Fibroblast of upper back skin (primary cell): ENCODE results near the gene ALG14.
A peak's percentile ranks its signal among the peaks of the same experiment; 100 is the strongest.
"Not testable (repeated sequence)": the region's sequence is repeated elsewhere in the genome, so short reads cannot be mapped to it uniquely, and the experiment has no call there.

Experiments
- DNase-seq: peaks from one replicate; pipeline ENCODE4 v3.0.0-alpha.2; 2013

Gene ALG14

DNA sequence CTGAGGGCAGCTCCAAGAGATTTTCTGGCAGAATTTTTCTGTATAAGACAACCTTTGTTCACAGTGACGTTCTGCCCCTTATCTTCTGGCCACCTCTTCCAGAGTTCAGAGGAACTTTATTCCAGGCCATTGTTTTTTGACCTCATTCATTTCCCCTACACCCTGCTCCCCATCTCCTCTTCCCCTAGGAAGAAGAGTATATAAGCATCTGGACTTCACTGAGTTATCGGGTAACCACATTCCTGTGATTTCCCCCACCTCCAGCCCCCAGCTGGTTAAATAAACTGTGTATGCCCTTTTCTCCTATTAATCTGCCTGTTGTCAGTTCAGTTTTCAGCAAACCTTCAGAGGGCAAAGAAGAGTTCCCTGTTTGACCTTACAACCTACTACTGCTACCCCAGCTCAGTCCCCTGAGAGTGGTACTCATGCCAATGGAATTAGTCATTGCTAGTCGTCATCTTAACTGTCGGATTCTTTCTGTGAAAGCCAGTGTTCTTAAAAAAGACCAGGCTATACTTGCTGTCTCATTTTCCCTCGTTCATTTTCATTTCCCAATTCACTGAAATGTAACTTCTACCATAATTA lies 14.3 kb upstream of the ALG14 start:
- DNase-seq, result peak; percentile 96

DNA sequence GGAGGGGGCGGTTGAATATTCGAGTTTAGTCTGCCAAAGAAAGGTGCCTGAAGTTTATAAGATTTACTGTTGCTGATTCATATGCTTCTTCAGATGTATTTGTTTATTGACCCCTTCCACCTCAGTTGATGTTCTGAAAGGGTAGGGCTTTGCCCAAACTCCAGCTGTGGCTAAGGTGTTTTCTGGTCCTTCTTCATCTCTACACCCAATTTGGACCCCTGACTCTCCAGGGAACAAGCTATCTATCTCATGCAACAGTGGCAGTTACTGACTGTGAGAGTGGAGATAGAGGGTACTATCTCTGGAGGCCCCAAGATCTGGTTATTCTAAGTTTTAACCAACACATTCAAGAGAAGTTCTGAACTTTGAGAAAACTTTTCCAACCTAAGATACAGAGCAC lies 12.6 kb upstream of the ALG14 start:
- no peak for DNase-seq

DNA sequence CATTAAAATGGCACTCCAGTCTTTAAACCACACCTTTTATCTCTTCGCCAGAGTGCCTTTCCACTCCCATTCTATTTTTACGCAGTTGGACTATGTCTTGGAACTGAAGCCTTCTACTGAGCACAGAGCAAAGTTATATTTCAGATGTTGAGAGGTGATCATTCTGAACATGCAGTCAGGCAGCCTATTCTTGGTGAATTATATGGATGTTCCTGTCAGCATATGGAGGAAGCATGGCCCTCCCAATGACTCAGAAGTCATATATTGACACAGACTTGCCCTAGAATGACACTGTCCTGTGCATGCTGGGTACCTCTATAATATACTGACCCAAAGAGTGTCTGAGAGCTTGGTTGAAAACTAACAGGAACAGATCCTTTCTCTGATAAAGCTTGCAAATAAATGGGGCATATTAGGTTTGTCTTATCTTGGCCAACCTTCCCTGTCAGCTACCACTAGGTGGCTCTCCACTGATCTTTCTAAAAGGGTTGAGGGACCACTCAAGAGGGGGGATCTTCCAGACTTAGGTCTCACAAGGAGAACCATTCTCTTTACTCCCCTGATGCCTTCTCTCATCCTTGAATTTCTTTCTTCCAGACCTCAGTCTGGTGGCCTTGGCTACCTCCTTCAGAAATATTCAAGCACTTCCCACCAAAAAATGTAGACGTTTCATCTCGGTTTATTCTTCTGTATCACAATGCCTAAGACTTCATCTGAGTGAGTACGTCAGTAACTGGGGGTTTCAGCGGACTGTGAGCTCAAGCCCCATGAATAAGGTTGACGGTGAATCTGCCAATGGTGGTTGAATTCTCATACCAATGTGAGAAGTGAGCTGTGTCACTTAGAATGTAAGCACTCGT lies 11.8 kb upstream of the ALG14 start:
- DNase-seq, result peak; percentile 23

DNA sequence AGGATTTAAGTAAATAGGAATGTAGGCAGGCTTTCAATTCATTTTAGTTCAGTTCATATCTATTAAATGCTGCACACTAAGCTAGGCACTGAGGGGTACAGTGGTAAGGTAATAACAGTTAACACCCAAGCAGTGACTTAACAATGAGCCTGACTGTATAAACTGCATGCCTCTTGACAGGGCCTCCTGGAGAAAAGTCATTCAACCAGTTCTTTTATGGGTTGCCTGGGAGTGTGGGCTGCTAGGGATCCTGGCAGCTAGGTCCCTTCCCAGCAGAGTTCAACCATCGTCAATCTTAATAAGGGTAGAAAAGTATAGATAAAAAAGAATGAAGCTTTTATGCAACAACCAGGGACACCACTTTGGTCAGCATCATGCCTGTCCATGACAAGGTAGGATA lies 8.1 kb upstream of the ALG14 start:
- no peak for DNase-seq

DNA sequence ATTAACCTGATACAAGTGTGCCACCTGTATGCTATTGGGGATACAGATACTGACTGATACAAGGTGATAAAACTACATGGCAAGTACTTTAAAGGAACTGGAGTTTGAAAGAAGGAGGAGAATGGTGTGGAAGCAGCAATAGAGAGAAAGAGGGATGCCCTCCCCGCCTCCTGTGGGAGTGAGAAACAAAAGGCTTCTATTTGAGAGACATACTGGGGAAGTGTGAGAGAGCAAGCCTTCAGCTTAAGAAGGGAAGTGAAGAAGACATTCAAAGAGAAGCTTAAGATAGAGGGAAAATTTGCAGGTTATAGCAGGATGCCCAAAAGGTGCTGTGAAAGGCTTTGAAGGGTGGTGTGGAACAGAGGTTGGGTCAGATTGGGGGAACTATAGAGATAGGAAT lies 7.7 kb upstream of the ALG14 start:
- DNase-seq, result no peak

DNA sequence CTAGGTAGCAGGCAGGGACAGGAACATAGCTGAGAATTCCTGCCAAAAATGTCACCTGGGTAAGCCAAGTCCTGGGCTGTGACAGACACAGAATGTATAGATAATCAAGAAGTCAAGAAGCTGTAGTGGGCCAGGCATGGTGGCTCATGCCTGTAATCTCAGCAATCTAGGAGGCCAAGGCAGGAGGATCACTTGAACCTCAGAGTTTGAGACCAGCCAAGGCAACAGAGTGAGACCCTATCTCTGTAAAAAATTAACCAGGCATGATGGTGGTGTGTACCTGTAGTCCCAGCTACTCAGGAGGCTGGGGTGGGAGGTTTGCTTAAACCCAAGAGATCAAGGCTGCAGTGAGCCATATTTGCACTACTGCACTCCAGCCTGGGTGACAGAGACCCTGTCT lies 3.3 kb upstream of the ALG14 start:
- DNase-seq, result no peak

DNA sequence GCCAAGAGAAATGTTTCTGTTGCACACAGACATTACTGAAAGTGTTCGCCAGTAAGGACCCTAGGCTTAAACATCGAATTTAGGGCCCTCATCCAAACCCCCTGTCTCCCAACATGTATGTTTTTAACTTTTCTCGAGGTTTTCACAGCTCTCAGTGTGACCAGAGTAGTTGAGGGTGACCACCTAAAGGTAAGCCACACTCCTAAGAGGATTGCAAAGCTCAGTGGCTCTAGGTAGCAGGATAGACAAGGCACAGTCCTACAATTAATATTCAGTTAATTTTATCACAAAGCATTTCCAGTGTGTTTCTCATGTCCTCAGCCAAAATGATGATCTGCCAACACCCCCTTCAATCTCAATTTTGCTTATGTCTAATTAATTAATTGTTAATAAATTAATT lies 695 bp upstream of the ALG14 start:
- DNase-seq, result no peak

DNA sequence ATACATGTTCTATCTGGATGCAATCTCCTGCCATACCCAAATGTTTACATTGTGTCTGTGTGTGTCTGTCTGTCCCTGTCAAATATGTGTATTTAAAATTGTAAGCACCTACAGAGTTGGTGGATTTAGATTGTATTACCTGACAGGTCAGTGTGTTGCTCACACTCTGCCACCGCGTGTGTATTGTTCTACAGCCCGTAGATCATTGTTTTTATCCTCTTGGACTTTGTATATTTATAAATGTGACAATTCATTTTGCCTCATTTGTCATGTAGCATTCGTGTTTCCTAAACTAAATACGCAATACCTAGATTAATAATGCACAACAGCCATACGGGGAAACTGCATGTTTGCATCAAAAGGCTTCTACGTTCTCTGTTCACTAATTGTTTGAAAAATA lies 634 bp downstream of the ALG14 start:
- DNase-seq, result no peak

DNA sequence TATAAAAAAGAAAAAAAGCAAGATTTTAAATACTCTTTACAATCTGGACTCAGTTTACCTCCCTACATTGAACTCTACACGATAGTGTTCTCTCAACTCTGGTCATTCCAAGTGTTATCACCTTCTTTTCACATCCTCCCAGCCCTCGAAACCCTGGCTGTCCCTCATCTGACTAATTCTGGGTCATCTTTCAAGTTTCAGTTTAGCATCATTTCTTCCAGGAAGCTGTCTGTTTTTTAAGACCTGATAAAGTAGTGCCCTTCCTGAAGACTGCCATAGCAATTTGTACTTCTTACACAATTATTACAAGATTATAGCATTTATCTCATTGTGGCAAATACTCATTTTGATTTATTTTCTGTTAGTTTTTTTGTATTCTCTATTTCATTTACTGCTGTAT lies 1.2 kb downstream of the ALG14 start:
- no peak for DNase-seq

DNA sequence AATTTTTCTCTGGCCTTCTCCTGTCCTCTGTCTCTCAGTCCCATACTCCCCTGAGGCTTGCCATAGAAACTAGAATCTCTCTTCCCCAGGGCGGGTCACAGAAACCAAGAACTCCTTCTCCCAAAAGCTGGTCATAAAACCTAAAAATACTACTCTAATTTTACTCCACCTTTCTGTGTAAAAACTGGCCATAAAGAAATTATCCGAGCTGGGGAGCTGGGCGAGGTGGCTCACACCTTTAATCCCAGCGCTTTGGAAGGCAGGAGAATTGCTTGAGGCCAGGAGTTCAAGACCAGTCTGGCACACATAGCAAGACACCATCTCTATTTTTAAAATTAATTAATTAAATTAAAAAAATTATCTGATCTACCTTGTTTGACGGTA lies 3.0 kb downstream of the ALG14 start:
- no peak for DNase-seq

DNA sequence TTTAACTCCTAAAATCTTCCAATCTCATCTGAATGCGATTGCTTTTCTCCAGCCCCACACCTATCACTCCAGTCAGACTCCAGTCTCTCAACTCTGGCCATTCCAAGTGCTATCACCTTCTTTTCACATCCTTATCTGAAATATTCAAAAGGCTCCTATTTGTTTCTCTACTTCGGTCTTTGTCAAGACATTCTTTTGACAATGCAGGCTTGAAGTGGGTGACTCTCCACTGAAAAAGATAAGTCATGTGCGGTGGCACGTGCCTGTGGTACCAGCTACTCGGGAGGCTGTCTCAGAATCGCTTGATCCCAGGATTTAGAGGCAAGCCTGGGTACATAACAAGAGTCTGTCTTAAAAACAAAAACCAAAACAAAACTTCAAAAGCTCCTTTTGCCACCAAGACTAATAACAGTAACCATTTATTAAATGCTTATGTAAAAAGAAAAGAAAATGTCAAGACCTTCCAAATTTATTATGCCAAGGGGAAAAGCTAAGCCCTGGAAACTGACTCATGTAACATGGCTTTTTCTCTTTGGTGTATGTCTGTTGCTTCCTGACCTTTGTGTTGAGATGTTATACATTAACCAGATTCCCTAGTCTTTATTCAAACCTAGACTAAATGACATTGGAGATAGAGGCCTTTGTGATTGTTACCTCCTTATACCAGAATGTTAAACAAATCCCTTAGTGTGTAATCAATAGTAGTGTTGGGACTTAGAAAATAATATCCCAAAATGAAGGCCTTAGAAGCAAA lies 3.6 kb downstream of the ALG14 start:
- DNase-seq, result no peak

DNA sequence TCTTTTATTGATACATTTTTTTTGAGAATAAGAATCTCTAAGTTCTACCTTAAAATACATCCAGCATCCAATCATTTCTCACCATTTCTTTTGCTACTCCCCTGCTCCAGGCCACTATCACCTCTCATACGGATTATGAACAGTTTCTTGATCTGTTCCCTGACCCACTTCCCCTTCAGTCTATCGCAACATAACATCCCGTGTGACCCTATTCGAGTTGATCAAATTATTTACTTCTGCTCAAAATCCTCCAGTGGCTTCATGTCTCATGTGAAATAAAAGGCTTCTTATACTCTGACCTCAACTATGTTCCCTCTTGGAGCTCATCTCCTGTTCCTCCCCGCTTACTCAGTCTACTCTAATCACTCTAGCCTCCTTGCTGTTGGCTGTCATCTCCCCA lies 5.2 kb downstream of the ALG14 start:
- DNase-seq, result no peak

DNA sequence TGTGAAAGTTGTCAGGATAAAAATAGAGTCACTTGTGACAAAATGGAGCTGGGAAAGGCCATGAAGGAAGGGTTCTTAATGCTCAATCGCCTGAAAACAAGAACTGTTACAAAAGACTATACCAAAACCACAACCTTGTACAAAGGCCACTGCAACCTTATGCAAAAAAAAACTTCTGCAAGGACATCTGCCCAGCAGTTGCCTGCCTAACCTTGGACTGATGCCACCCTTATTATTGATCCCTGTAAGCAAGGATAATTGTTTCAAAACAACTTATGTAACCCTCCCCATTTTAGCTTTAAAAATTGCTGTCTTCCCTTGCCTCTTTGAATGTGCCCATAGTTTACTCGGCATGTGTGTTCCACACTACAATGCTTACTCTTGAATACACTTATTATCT lies 5.7 kb downstream of the ALG14 start:
- no peak for DNase-seq

DNA sequence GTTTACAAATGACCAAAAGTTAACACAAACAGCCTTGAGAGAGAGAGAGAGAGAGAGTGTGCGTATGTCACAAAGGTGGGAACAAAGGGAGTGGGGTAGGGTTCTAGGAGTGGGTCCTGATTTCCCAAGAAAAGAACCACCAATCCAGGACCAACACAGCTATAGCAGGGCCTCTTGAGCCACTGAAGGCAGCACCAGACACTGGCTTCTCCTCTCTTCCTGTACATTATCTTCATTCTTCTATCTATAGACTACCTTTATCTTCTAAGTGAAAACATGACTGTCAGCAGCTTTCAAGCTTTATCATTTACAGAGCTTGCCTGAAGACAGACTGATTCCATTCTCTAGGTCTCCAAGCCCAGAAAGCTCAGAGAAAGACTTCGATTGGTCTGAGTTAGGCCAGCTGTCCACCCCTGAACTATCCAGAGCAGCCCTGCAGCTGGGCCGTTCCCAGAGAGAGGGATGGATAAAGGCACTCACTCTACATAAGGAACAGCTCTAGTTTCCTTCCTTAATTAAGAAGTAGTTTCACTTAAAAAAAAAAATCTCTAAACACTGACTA lies 11.2 kb downstream of the ALG14 start:
- DNase-seq, result no peak

DNA sequence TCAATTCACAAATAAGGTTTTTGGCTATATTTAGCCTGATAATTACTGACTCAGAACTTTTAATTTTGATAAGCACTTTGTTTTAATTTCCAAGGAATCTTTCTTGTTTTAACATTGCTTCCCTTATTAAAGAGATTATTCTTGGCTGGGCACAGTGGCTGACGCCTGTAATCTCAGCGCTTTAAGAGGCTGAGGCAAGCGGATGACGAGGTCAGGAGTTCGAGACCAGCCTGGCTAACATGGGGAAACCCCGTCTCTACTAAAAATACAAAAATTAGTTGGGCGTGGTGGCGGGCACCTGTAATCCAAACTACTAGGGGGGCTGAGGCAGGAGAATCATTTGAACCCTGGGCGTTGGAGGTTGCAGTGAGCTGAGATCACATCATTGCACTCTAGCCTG lies 13.8 kb downstream of the ALG14 start:
- no peak for DNase-seq

DNA sequence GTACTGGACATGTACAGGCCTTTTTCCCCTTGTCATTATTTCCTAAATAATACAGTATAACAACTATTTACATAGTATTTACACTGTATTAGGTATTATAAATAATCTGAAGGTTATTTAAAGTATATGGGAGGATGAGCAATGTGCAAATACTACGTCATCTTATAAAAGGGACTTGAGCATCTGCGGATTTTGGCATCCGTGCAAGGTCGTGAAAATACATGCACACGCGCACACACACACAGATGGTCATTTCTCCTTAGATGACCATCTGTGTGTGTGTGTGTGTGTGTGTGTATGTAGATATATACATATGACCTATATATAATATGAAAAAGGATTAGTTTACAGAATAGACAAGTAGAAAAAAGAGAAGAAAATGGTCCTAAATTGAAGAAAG lies 15.4 kb downstream of the ALG14 start:
- DNase-seq, result no peak

DNA sequence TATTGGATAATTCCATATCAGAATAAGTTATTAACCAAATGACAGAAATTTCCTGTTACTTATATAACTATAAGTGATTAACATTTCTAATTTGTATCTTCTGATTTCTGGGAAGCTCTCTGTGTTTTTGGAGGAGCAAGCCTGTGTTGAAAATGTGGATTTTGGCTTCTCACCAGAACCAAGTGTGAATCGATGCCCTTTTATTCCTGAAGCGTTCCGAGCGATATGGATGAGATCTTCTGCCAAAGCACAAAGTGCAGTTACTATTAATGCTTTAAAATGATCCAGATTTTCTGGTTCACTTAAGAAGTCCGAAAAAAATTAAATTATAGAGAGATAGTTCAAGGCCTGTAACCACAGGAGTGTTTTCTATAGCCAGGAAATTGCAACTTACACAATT lies 22.8 kb downstream of the ALG14 start:
- DNase-seq, result no peak

DNA sequence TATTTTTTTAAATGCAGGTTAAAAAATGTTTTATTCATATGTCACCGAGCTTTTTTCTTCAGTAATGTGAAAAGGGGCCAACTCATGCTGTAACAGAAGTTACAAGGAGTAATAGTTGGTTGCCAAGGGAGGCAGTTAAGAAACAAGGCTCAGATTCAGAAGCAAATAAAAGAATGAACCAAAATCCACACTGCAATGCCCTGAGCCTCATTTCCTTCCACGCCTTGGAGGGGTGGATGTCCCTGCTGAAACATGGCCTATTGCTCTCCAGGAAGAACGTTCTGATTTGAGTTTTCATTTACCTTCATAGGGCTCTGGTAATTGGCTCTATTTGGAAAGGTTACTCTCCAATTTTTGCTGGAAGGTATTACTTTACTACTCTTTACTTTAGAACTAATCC lies 24.4 kb downstream of the ALG14 start:
- DNase-seq, result no peak

DNA sequence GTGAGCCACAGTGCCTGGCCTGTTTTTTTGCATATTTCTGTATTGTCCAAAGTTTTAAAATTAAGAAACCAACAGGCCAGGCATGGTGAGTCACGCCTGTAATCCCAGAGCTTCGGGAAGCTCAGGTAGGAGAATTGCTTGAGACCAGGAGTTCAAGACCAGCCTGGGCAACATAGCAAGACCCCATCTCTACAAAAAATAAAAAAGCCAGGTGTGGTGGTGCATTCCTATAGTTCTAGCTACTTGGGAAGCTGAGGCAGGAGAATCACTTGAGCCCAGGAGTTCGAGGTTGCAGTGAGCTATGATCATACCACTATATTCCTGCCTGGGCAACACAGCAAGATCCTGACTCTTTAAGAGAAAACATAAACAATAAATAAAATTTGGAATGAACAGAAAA lies 25.1 kb downstream of the ALG14 start:
- not testable (repeated sequence) for DNase-seq

DNA sequence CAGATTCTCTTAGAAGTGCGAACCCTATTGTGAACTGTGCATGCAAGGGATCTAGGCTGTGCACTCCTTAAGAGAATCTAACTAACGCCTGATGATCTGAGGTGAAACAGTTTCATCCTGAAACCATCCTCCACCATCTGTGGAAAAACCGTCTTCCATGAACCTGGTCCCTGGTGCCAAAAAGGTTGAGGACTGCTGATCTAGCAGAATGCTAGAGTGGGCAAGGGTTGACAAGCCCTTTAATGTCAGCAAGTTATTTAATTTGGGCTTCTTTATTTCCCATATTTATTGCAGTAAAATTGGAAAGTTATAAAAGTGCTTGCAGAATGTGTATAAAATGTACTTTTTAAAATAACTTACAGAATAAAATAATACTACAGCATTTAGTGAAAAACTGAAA lies 26.4 kb downstream of the ALG14 start:
- DNase-seq, result no peak

DNA sequence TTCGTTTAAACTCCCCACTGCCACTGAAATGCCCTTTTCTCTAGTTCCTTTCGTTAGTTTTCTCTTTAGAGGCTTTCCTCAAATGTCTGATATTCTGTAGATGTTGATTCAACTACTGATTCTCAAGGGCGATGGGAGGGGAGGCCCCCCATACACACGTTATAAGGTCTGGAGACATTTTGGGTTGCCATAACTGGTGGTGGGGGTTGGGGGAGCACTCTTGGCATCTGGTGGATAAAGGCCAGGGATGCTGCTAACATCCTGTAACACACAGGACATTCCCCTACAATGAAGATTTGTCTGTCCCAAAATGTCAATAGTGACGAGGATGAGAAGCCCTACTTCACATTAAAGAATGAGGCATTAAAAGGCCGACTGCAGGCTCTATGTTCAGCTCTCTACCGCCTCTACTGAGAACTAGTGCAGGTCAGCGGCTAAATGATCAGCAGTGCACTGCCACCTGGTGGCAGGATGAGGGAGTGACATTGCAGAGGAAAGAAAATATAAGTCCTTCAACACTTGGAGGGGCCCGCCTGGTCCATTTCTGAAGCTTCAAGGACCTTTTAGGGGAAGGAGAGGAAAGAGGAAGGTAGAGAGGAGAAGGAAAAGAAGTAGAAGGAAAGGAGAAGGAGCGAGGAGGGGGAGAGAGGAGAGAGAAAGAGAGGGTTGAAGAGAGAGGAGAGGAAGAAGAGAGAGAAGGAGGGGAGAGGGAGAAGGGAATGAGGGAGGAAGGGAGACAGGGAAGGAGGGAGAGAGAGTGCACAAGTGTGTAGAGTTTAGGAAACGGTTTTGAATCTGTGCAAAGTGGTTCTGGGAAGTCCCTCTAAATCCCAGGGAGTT lies 29.4 kb downstream of the ALG14 start:
- peak; percentile 87 for DNase-seq

DNA sequence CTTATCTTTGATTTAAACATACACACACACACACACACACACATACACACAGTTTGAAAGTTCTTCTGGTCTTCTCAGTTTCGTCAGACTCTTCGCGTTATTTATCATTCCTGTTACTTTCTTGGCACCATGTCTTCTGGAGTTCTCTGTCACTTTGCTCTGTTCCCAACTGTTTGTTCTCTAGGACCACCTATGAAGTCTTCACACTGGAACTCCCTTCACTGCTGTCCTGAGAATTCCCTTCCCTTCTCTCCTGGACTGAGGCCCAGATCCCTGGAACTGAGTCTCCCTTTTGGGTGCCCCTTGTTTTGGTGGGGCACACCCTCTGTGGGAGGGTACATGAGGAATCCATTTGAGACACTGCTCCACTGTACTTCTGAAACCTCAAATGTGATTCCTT lies 30.5 kb downstream of the ALG14 start:
- DNase-seq, result no peak
